NCI-H524 (cell line): ENCODE measurements around the gene CABCOCO1.

ENCODE experiments used
- DNase-seq, 2 experiments: peaks; one replicate each; lab custom pipeline; 2025; lab: John Stamatoyannopoulos, UW

Gene CABCOCO1

GRCh38 chr10:61812920-61813319 lies 150.2 kb downstream of the CABCOCO1 start:
- no peak for DNase-seq

GRCh38 chr10:61814160-61814559 lies 151.4 kb downstream of the CABCOCO1 start:
- DNase-seq, result no peak

GRCh38 chr10:61815496-61815895 lies 152.8 kb downstream of the CABCOCO1 start:
- no peak for DNase-seq
